Cardiac muscle cell (in vitro differentiated cells and primary cell): Measurements from ENCODE around the gene CHAC2. TPM values are rescaled to one million over a fixed set of nuclear protein-coding genes. Genes with fewer than 3 reads are reported as not detected.

ENCODE experiments used
- DNase-seq, 2 donors: peaks; one replicate each; pipeline versions ENCODE4 v3.0.0 to v3.0.0-alpha.2; 2010 to 2017; ENCODE audit warnings: low read depth in 1 of 2, low spot score in 1 of 2
- H3K27ac ChIP-seq: fragments of 200-600 bp; sonication (generic); 2 replicates; pipeline ENCODE4 v1.5.1; 2016
- H3K27me3 ChIP-seq: fragments of 200-600 bp; sonication (generic); 2 replicates; pipeline ENCODE4 v1.6.0; 2016; ENCODE audit warnings: control low read depth
- H3K36me3 ChIP-seq: fragments of 200-600 bp; sonication (generic); 2 replicates; pipeline ENCODE4 v1.5.1; 2016; ENCODE audit warnings: control low read depth
- H3K4me1 ChIP-seq: fragments of 200-600 bp; sonication (generic); 2 replicates; pipeline ENCODE4 v1.8.1; 2017; ENCODE audit warnings: low read depth, mild to moderate bottlenecking, mixed run types
- H3K4me3 ChIP-seq: fragments of 200-600 bp; sonication (generic); 2 replicates; pipeline ENCODE4 v1.5.1; 2016; ENCODE audit warnings: mild to moderate bottlenecking
- H3K9me3 ChIP-seq: fragments of 200-600 bp; sonication (generic); 2 replicates; pipeline ENCODE4 v1.5.1; 2017; ENCODE audit warnings: low read depth, mild to moderate bottlenecking, control low read depth
- CTCF ChIP-seq: IDR thresholded peaks from 2 replicates; pipeline ENCODE4 v1.5.1; 2012; ENCODE audit warnings: low read depth, mild to moderate bottlenecking, low read length
- polyA plus RNA-seq: library from polyadenylated mRNA; unstranded; fragments of >200 nt; fragmentation: Nextera tagmentation; extraction: Ambion mirVana; gene quantifications from 2 replicates; pipeline ENCODE4 v1.2.1, GENCODE V29; 2016
- total RNA-seq: library from RNA; depleted of rRNA; stranded (reverse); fragments of >200 nt; gene quantifications from 2 replicates; pipeline ENCODE4 v1.2.3, GENCODE V29; 2016

The CHAC2 gene
- total and polyA plus RNA-seq, 2 experiments from 2014 or later, result 2.8 to 3.7 TPM

- Histone ChIP-seq H3K9me3 (no peaks in the 10 kb centered on the region), H3K4me3 (no peak overlapping the region), H3K36me3 (peaks cover 45% of the 10 kb centered on the region), H3K4me1 (peaks cover 3% of the 10 kb centered on the region), H3K27me3 (no peaks in the 10 kb centered on the region), H3K27ac (no peak overlapping the region)
- no peak for TF ChIP-seq CTCF
- DNase-seq, result no peak
Measured at GRCh38 chr2:53801547-53801946, 33.9 kb downstream of the CHAC2 start.

GRCh38 chr2:53802617-53803151 is 35.1 kb downstream of the CHAC2 start:
- Histone ChIP-seq H3K36me3 (peaks cover 47% of the 10 kb centered on the region), H3K27me3 (no peaks in the 10 kb centered on the region)

GRCh38 chr2:53811601-53812000 is 44.0 kb downstream of the CHAC2 start:
- Histone ChIP-seq H3K36me3 (peaks cover 80% of the 10 kb centered on the region), H3K4me1 (no peaks in the 10 kb centered on the region), H3K4me3 (no peak overlapping the region), H3K27ac (no peak overlapping the region), H3K9me3 (no peaks in the 10 kb centered on the region), H3K27me3 (no peaks in the 10 kb centered on the region)
- no peak for TF ChIP-seq CTCF
- no peak for DNase-seq

More at GRCh38 chr2:53802617-53803151, 35.1 kb downstream of the CHAC2 start:
- H3K4me3 ChIP-seq, result no peak overlapping the region
- no peaks in the 10 kb centered on the region for H3K9me3 ChIP-seq
- DNase-seq, result peak in 1 of 2 donors; percentile 55
- H3K4me1 ChIP-seq, result peaks cover 3% of the 10 kb centered on the region
- peak overlapping the region; percentile 63 for H3K27ac ChIP-seq
- no peak for TF ChIP-seq CTCF

GRCh38 chr2:53813151-53813550 is 45.5 kb downstream of the CHAC2 start:
- no peak overlapping the region for H3K27ac ChIP-seq
- no peaks in the 10 kb centered on the region for H3K27me3 ChIP-seq
- H3K36me3 ChIP-seq, result peaks cover 75% of the 10 kb centered on the region
- no peak overlapping the region for H3K4me3 ChIP-seq
- H3K9me3 ChIP-seq, result no peaks in the 10 kb centered on the region
- no peak for DNase-seq
- no peaks in the 10 kb centered on the region for H3K4me1 ChIP-seq
- no peak for TF ChIP-seq CTCF

- DNase-seq, result no peak
- Histone ChIP-seq H3K36me3 (peaks cover 22% of the 10 kb centered on the region), H3K9me3 (no peaks in the 10 kb centered on the region), H3K27ac (no peak overlapping the region), H3K4me1 (no peaks in the 10 kb centered on the region), H3K4me3 (no peak overlapping the region), H3K27me3 (no peaks in the 10 kb centered on the region)
- TF ChIP-seq CTCF, result no peak
Measured at GRCh38 chr2:53818854-53819435, 51.3 kb downstream of the CHAC2 start.
